GM08714 (cell line): ENCODE results near the gene DYDC2.
A peak's percentile ranks its signal among the peaks of the same experiment; 100 is the strongest.

Experiments
- H3K4me3 ChIP-seq: fragments of 200-500 bp; sonication (Bioruptor generic); 2 replicates; pipeline ENCODE4 v1.5.1; 2014; ENCODE audit warnings: mild to moderate bottlenecking, low read length, inconsistent platforms
- ZNF274 ChIP-seq: IDR thresholded peaks from 2 replicates; pipeline ENCODE4 v1.6.1; 2012; ENCODE audit warnings: mild to moderate bottlenecking, low read depth, low read length

Gene DYDC2

GRCh38 chr10:80400136-80400804, 43.7 kb downstream of the DYDC2 start:
- TF ChIP-seq ZNF274 = no peak
- no peak overlapping the region for H3K4me3 ChIP-seq

- no peak overlapping the region for H3K4me3 ChIP-seq
- TF ChIP-seq ZNF274 = no peak
These were observed 48.5 kb downstream of the DYDC2 start for GRCh38 chr10:80405035-80405434.

- TF ChIP-seq ZNF274 = no peak
- H3K4me3 ChIP-seq = no peak overlapping the region
These were observed 49.0 kb downstream of the DYDC2 start for GRCh38 chr10:80405626-80406025.

- no peak overlapping the region for H3K4me3 ChIP-seq
- no peak for TF ChIP-seq ZNF274
These were observed 49.6 kb downstream of the DYDC2 start for GRCh38 chr10:80406204-80406603.

- H3K4me3 ChIP-seq = peak overlapping the region; percentile 75; the same call in 1 of the 2 replicates
- no peak for TF ChIP-seq ZNF274
These were observed 51.2 kb downstream of the DYDC2 start for GRCh38 chr10:80407812-80408241.

- no peak for TF ChIP-seq ZNF274
- H3K4me3 ChIP-seq = peak within 1 kb of the TSS; percentile 75
These were observed 51.9 kb downstream of the DYDC2 start, which contains the start of gene PRXL2A for GRCh38 chr10:80408242-80409101. Gene PRXL2A (plus strand): TSS chr10:80408551. CDS start chr10:80420468, 11,917 bp downstream.

GRCh38 chr10:80409121-80409520, 52.5 kb downstream of the DYDC2 start:
- no peak for TF ChIP-seq ZNF274
- peak overlapping the region; percentile 75 for H3K4me3 ChIP-seq

GRCh38 chr10:80410122-80410521, 53.5 kb downstream of the DYDC2 start:
- TF ChIP-seq ZNF274 = no peak
- no peak overlapping the region for H3K4me3 ChIP-seq

- TF ChIP-seq ZNF274 = no peak
- H3K4me3 ChIP-seq = no peak overlapping the region
These were observed 54.1 kb downstream of the DYDC2 start for GRCh38 chr10:80410578-80411145.

GRCh38 chr10:80411267-80411668, 54.7 kb downstream of the DYDC2 start:
- H3K4me3 ChIP-seq = no peak overlapping the region

GRCh38 chr10:80411681-80412220, 55.2 kb downstream of the DYDC2 start:
- no peak for TF ChIP-seq ZNF274
- no peak overlapping the region for H3K4me3 ChIP-seq

More at GRCh38 chr10:80411267-80411668, 54.7 kb downstream of the DYDC2 start:
- TF ChIP-seq ZNF274 = no peak

GRCh38 chr10:80412486-80412885, 55.9 kb downstream of the DYDC2 start:
- H3K4me3 ChIP-seq = no peak overlapping the region
- TF ChIP-seq ZNF274 = no peak

GRCh38 chr10:80413271-80413996, 56.9 kb downstream of the DYDC2 start:
- TF ChIP-seq ZNF274 = no peak
- no peak overlapping the region for H3K4me3 ChIP-seq
